Activated T-helper 1 cell treated with Interleukin-2 at 50 U/mL for 16 hours (primary cell): ENCODE results near the gene CLPTM1L.
"Not testable (repeated sequence)": the region's sequence is repeated elsewhere in the genome, so short reads cannot be mapped to it uniquely, and the experiment has no call there.

ENCODE experiments used
- DNase-seq: peaks from one replicate; pipeline ENCODE4 v3.0.0-alpha.2; 2020; ENCODE audit warnings: low read depth

Gene CLPTM1L

GRCh38 chr5:1326532-1326875 lies 18.4 kb downstream of the CLPTM1L start:
- DNase-seq = not testable (repeated sequence)

- DNase-seq = no peak
These were observed 18.9 kb downstream of the CLPTM1L start for GRCh38 chr5:1325870-1326531.

GRCh38 chr5:1325191-1325741 lies 19.6 kb downstream of the CLPTM1L start:
- no peak for DNase-seq

- DNase-seq = no peak
These were observed 20.1 kb downstream of the CLPTM1L start for GRCh38 chr5:1324719-1325190.

- no peak for DNase-seq
These were observed 20.6 kb downstream of the CLPTM1L start for GRCh38 chr5:1324301-1324700.

GRCh38 chr5:1323803-1324173 lies 21.1 kb downstream of the CLPTM1L start:
- DNase-seq = no peak

GRCh38 chr5:1322955-1323802 lies 21.7 kb downstream of the CLPTM1L start:
- no peak for DNase-seq

- no peak for DNase-seq
These were observed 22.6 kb downstream of the CLPTM1L start for GRCh38 chr5:1322036-1322900.

GRCh38 chr5:1321576-1321975 lies 23.3 kb downstream of the CLPTM1L start:
- DNase-seq = no peak

GRCh38 chr5:1320436-1321344 lies 24.2 kb downstream of the CLPTM1L start:
- DNase-seq = no peak

GRCh38 chr5:1319436-1320256 lies 25.3 kb downstream of the CLPTM1L start:
- no peak for DNase-seq

GRCh38 chr5:1318659-1319251 lies 26.1 kb downstream of the CLPTM1L start:
- no peak for DNase-seq

- no peak for DNase-seq
These were observed 26.9 kb downstream of the CLPTM1L start for GRCh38 chr5:1317921-1318565.

- DNase-seq = no peak
These were observed 28.1 kb downstream of the CLPTM1L start for GRCh38 chr5:1316588-1317340.

GRCh38 chr5:1315709-1316587 lies 29.0 kb downstream of the CLPTM1L start:
- DNase-seq = peak; percentile 22

- DNase-seq = no peak
These were observed 29.7 kb downstream of the CLPTM1L start for GRCh38 chr5:1315018-1315708.

GRCh38 chr5:1314564-1314982 lies 30.3 kb downstream of the CLPTM1L start:
- no peak for DNase-seq
